Body of pancreas (tissue), 4 donors: ENCODE data around the gene CAMK4. TPM values are rescaled to one million over a fixed set of nuclear protein-coding genes. Genes with fewer than 3 reads are reported as not detected.

ENCODE experiments used
- ATAC-seq: fragments of 150-250 bp; one replicate; pipeline ENCODE4 v1.9.1; 2016
- DNase-seq, 4 donors: peaks; one replicate each; pipeline ENCODE4 v3.0.0-alpha.2; 2019
- H3K27ac ChIP-seq, 4 donors: fragments of 200-600 bp; sonication (generic); 1 replicate in 3 of 4; 2 replicates in 1 of 4; pipeline versions ENCODE4 v1.5.1 to v1.6.1; 2016 to 2019; ENCODE audit warnings: mild to moderate bottlenecking in 1 of 4, mixed read lengths in 1 of 4, moderate library complexity in 1 of 4
- H3K27me3 ChIP-seq, 2 donors: fragments of 200-600 bp; sonication (generic); one replicate each; pipeline ENCODE4 v1.6.0; 2016; ENCODE audit warnings: mild to moderate bottlenecking in 1 of 2
- H3K36me3 ChIP-seq, 2 donors: fragments of 200-600 bp; sonication (generic); replicated peaks in 1 of 2; 2 replicates each; pipeline ENCODE4 v1.5.1; 2016; ENCODE audit warnings: low read depth in 2 of 2; ENCODE audit not compliant: insufficient read depth in 1 of 2
- H3K4me1 ChIP-seq: fragments of 200-600 bp; sonication (generic); one replicate; pipeline ENCODE4 v1.6.0; 2016
- H3K4me3 ChIP-seq, 2 donors: fragments of 200-600 bp; sonication (generic); 1 replicate in 1 of 2; 2 replicates in 1 of 2; pipeline ENCODE4 v1.5.1; 2016 to 2019
- H3K9me3 ChIP-seq, 3 donors: fragments of 200-600 bp; sonication (generic); 1 replicate in 2 of 3; 2 replicates in 1 of 3; pipeline ENCODE4 v1.5.1; 2016
- CTCF ChIP-seq, 7 experiments: fragments of 450-650 bp in 4 of 7; fragments of 200-600 bp in 3 of 7; sonication (generic) in 3 of 7; IDR thresholded peaks; one replicate each; pipeline ENCODE4 v1.5.1; 2016 to 2019; ENCODE audit warnings: antibody characterized with exemption in 7 of 7
- POLR2A ChIP-seq, 3 donors: fragments of 450-650 bp; IDR thresholded peaks; one replicate each; pipeline ENCODE4 v1.6.1; 2016; ENCODE audit warnings: antibody characterized with exemption in 3 of 3, mild to moderate bottlenecking in 2 of 3
- WGBS, 2 donors: methylation state at CpG; one replicate each; pipeline ENCODE4 v1.1.5; 2017; 5-methylcytosine and 5-hydroxymethylcytosine counted together
- intact Hi-C: fragments of 100-400 bp; cut with DNase I; formaldehyde crosslinking; loops from one replicate; pipeline ENCODE4 v1.15.1; 2023
- total RNA-seq, 2 donors: library from RNA; depleted of rRNA; stranded (reverse); fragments of >200 nt; gene quantifications; one replicate each; pipeline ENCODE4 v1.1.0, GENCODE V29; 2016

Gene CAMK4
- total RNA-seq, 2 donors from 2014 or later = 0.78 TPM; not detected in 1

GRCh38 chr5:111389390-111390082 is 165.4 kb downstream of the CAMK4 start:
- Histone ChIP-seq H3K4me1 (no peaks in the 10 kb centered on the region), H3K4me3 (no peak overlapping the region), H3K36me3 (no peaks in the 10 kb centered on the region), H3K27me3 (no peaks in the 10 kb centered on the region), H3K27ac (no peak overlapping the region), H3K9me3 (no peaks in the 10 kb centered on the region)
- no peak for ATAC-seq
- TF ChIP-seq CTCF (IDR thresholded peaks at IDR 0.05) = no peak
- no peak for TF ChIP-seq POLR2A (IDR thresholded peaks at IDR 0.05)
- no peak for DNase-seq
- intact Hi-C loops = no loop called here
- WGBS, 2 donors = 27 to 39% methylated on average over 1 of the region's 1 CpG

DNA sequence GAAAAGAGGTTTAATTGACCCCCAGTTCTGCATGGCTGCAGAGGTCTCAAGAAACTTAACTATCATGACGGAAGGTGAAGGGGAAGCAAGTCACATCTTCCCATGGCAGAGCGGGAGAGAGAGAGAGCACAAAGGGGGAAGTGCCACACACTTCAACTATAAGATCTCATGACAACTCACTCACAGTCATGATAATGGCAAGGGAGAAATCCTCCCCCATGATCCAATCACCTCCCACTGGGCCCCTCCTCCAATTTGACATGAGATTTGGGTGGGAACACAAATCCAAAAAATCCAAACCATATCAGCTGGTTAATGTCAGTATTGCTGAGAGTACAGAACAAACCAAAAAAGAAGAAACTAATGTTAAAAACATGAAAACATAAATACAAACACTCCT is 168.0 kb downstream of the CAMK4 start:
- Histone ChIP-seq H3K27me3 (no peaks in the 10 kb centered on the region), H3K9me3 (no peaks in the 10 kb centered on the region), H3K36me3 (no peaks in the 10 kb centered on the region), H3K4me1 (no peaks in the 10 kb centered on the region), H3K27ac (no peak overlapping the region), H3K4me3 (no peak overlapping the region)
- no peak for DNase-seq
- ATAC-seq = no peak
- WGBS, 2 donors = 76 to 82% methylated on average over 2 of the region's 2 CpGs
- intact Hi-C loops = no loop called here
- TF ChIP-seq POLR2A (IDR thresholded peaks at IDR 0.05) = no peak
- no peak for TF ChIP-seq CTCF (IDR thresholded peaks at IDR 0.05)

- WGBS, 2 donors = 87 to 90% methylated on average over 3 of the region's 3 CpGs
- Histone ChIP-seq H3K27ac (no peak overlapping the region), H3K9me3 (no peaks in the 10 kb centered on the region), H3K36me3 (no peaks in the 10 kb centered on the region), H3K27me3 (no peaks in the 10 kb centered on the region), H3K4me1 (no peaks in the 10 kb centered on the region), H3K4me3 (no peak overlapping the region)
- no peak for ATAC-seq
- TF ChIP-seq CTCF (IDR thresholded peaks at IDR 0.05) (no peak), POLR2A (IDR thresholded peaks at IDR 0.05) (no peak)
- DNase-seq = no peak
- intact Hi-C loops = no loop called here
Observed at GRCh38 chr5:111394586-111394985, 170.4 kb downstream of the CAMK4 start.

DNA sequence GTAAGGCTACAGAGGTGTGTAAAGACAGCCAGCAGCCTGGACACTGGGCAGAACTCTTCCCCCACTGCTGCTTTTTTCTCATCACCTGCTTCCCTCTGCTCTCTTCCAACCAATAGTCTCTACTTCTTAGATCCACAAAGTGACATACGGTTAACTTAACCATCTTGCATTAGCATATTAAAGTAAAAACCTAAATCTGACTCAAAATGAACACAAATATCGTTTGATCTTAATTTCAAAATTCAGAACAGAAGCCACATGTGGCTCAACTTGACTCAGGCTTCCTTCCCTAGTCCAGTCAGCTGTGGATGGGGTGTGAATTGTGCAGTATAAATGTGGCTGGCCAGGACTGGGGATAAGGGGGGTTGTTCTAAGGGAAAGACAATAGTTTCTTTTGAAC is 173.8 kb downstream of the CAMK4 start:
- intact Hi-C loops = no loop called here
- DNase-seq (no peak), ATAC-seq (no peak)
- H3K4me3 ChIP-seq = no peak overlapping the region
- no peaks in the 10 kb centered on the region for H3K36me3 ChIP-seq
- no peak overlapping the region for H3K27ac ChIP-seq
- no peaks in the 10 kb centered on the region for H3K4me1 ChIP-seq
- WGBS, 2 donors = 71 to 75% methylated on average over 2 of the region's 2 CpGs
- no peaks in the 10 kb centered on the region for H3K27me3 ChIP-seq
- H3K9me3 ChIP-seq = no peaks in the 10 kb centered on the region
- TF ChIP-seq CTCF (IDR thresholded peaks at IDR 0.05) (no peak), POLR2A (IDR thresholded peaks at IDR 0.05) (no peak)

DNA sequence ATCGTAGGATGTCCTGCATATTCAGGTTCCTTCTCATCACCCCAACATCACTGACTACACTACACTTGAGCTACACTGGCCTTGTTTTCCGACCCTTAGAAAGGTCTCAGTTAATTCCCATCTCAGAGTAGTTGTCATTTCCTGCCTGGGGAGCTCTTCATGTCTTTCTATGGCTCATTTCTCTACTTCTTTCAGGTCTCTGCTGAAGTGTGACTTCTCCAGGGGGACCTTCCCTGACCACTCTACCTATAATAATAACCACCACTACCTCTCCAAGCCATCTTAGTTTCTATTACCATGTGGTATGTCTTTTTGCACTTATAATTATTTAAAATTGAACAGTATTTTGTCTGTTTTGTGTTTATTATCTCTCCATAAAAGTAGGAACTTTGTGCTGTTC is 174.9 kb downstream of the CAMK4 start:
- Histone ChIP-seq H3K4me1 (peaks cover 7% of the 10 kb centered on the region), H3K36me3 (no peaks in the 10 kb centered on the region), H3K9me3 (no peaks in the 10 kb centered on the region), H3K4me3 (no peak overlapping the region), H3K27ac (no peak overlapping the region), H3K27me3 (no peaks in the 10 kb centered on the region)
- DNase-seq = no peak
- intact Hi-C loops = no loop called here
- no peak for TF ChIP-seq CTCF (IDR thresholded peaks at IDR 0.05)
- TF ChIP-seq POLR2A (IDR thresholded peaks at IDR 0.05) = no peak
- ATAC-seq = no peak
- WGBS, 2 donors = 30 to 68% methylated on average over 2 of the region's 2 CpGs
